Large intestine (tissue), 3 donors: Measurements from ENCODE around the gene FRMD4A. TPM values are rescaled to one million over a fixed set of nuclear protein-coding genes. Genes with fewer than 3 reads are reported as not detected.
A peak's percentile ranks its signal among the peaks of the same experiment; 100 is the strongest.

Experiments
- DNase-seq, 2 donors: peaks; one replicate each; pipeline versions ENCODE4 v3.0.0 to v3.0.0-alpha.2; 2013
- H3K27ac ChIP-seq: one replicate; pipeline ENCODE4 v1.5.1; 2013; ENCODE audit warnings: low read length
- H3K27me3 ChIP-seq: 2 replicates; pipeline ENCODE4 v1.6.1; 2013; ENCODE audit warnings: low read length; ENCODE audit not compliant: control insufficient read depth, insufficient read depth
- H3K36me3 ChIP-seq: 2 replicates; pipeline ENCODE4 v1.6.1; 2013; ENCODE audit warnings: low read length; ENCODE audit not compliant: control insufficient read depth, insufficient read depth
- H3K4me1 ChIP-seq: one replicate; pipeline ENCODE4 v1.6.1; 2013; ENCODE audit warnings: low read length; ENCODE audit not compliant: control insufficient read depth, insufficient read depth
- H3K4me3 ChIP-seq: one replicate; pipeline ENCODE4 v1.5.1; 2013; ENCODE audit warnings: low read length
- H3K9me3 ChIP-seq: one replicate; pipeline ENCODE4 v1.6.1; 2013; ENCODE audit warnings: mild to moderate bottlenecking, low read depth, low read length, moderate library complexity; ENCODE audit not compliant: control insufficient read depth
- WGBS: methylation state at CpG from one replicate; pipeline ENCODE4 v1.1.5; 2013; ENCODE audit warnings: low lambda C conversion rate; ENCODE audit not compliant: insufficient coverage; 5-methylcytosine and 5-hydroxymethylcytosine counted together
- polyA plus RNA-seq: library from polyadenylated mRNA; unstranded; fragments of 120-200 nt; gene quantifications from one replicate; pipeline ENCODE4 v1.2.1, GENCODE V29; 2013

FRMD4A gene
- polyA plus RNA-seq, 1 donor, result 19.8 TPM

GRCh38 chr10:14118953-14119352, 211.8 kb downstream of the FRMD4A start:
- no peak overlapping the region for H3K27ac ChIP-seq
- H3K4me1 ChIP-seq, result no peaks in the 10 kb centered on the region
- no peak overlapping the region for H3K4me3 ChIP-seq
- no peaks in the 10 kb centered on the region for H3K36me3 ChIP-seq
- H3K27me3 ChIP-seq, result no peaks in the 10 kb centered on the region
- no peaks in the 10 kb centered on the region for H3K9me3 ChIP-seq
- WGBS, result no CpG with 5 or more reads among the region's 4 CpGs
- DNase-seq, result no peak

GRCh38 chr10:14116837-14117236, 213.9 kb downstream of the FRMD4A start:
- Histone ChIP-seq H3K27me3 (no peaks in the 10 kb centered on the region), H3K27ac (no peak overlapping the region), H3K4me1 (no peaks in the 10 kb centered on the region), H3K36me3 (no peaks in the 10 kb centered on the region), H3K9me3 (no peaks in the 10 kb centered on the region), H3K4me3 (no peak overlapping the region)
- no peak for DNase-seq

GRCh38 chr10:14116021-14116420, 214.7 kb downstream of the FRMD4A start:
- no peak overlapping the region for H3K4me3 ChIP-seq
- no peaks in the 10 kb centered on the region for H3K36me3 ChIP-seq
- H3K27me3 ChIP-seq, result no peaks in the 10 kb centered on the region
- no peak overlapping the region for H3K27ac ChIP-seq
- H3K4me1 ChIP-seq, result no peaks in the 10 kb centered on the region
- 100% methylated on average over 4 of the region's 8 CpGs for WGBS
- no peaks in the 10 kb centered on the region for H3K9me3 ChIP-seq
- no peak for DNase-seq

- no peak for DNase-seq
- WGBS, result 80% methylated on average over 1 of the region's 2 CpGs
- Histone ChIP-seq H3K27ac (no peak overlapping the region), H3K36me3 (no peaks in the 10 kb centered on the region), H3K9me3 (no peaks in the 10 kb centered on the region), H3K27me3 (no peaks in the 10 kb centered on the region), H3K4me1 (no peaks in the 10 kb centered on the region), H3K4me3 (no peak overlapping the region)
Measured at GRCh38 chr10:14114791-14115190, 215.9 kb downstream of the FRMD4A start.

- no peaks in the 10 kb centered on the region for H3K9me3 ChIP-seq
- H3K27ac ChIP-seq, result no peak overlapping the region
- no peak overlapping the region for H3K4me3 ChIP-seq
- H3K27me3 ChIP-seq, result no peaks in the 10 kb centered on the region
- DNase-seq, result no peak
- 43% methylated on average over 1 of the region's 5 CpGs for WGBS
- no peaks in the 10 kb centered on the region for H3K4me1 ChIP-seq
- no peaks in the 10 kb centered on the region for H3K36me3 ChIP-seq
Measured at GRCh38 chr10:14112056-14112455, 218.7 kb downstream of the FRMD4A start.

GRCh38 chr10:14111208-14111607, 219.5 kb downstream of the FRMD4A start:
- no peak for DNase-seq
- 80% methylated on average over 1 of the region's 1 CpG for WGBS
- H3K27ac ChIP-seq, result no peak overlapping the region
- H3K9me3 ChIP-seq, result no peaks in the 10 kb centered on the region
- no peaks in the 10 kb centered on the region for H3K4me1 ChIP-seq
- no peak overlapping the region for H3K4me3 ChIP-seq
- H3K27me3 ChIP-seq, result no peaks in the 10 kb centered on the region
- H3K36me3 ChIP-seq, result no peaks in the 10 kb centered on the region

GRCh38 chr10:14106828-14107227, 223.9 kb downstream of the FRMD4A start:
- Histone ChIP-seq H3K27me3 (no peaks in the 10 kb centered on the region), H3K4me3 (no peak overlapping the region), H3K9me3 (no peaks in the 10 kb centered on the region), H3K36me3 (no peaks in the 10 kb centered on the region), H3K4me1 (no peaks in the 10 kb centered on the region), H3K27ac (no peak overlapping the region)
- DNase-seq, result no peak
- 80% methylated on average over 1 of the region's 3 CpGs for WGBS

GRCh38 chr10:14102056-14102455, 228.7 kb downstream of the FRMD4A start:
- no peak for DNase-seq
- H3K27me3 ChIP-seq, result no peaks in the 10 kb centered on the region
- no CpG with 5 or more reads among the region's 8 CpGs for WGBS
- no peak overlapping the region for H3K4me3 ChIP-seq
- no peaks in the 10 kb centered on the region for H3K4me1 ChIP-seq
- H3K36me3 ChIP-seq, result no peaks in the 10 kb centered on the region
- H3K27ac ChIP-seq, result no peak overlapping the region
- H3K9me3 ChIP-seq, result no peaks in the 10 kb centered on the region

- 50% methylated on average over 3 of the region's 8 CpGs for WGBS
- DNase-seq, result no peak
Measured at GRCh38 chr10:14099885-14100284, 230.8 kb downstream of the FRMD4A start.

GRCh38 chr10:14093730-14094484, 236.8 kb downstream of the FRMD4A start:
- WGBS, result 14% methylated on average over 1 of the region's 14 CpGs
- no peaks in the 10 kb centered on the region for H3K9me3 ChIP-seq
- H3K4me1 ChIP-seq, result no peaks in the 10 kb centered on the region
- no peak overlapping the region for H3K4me3 ChIP-seq
- H3K27ac ChIP-seq, result no peak overlapping the region
- no peaks in the 10 kb centered on the region for H3K36me3 ChIP-seq
- no peaks in the 10 kb centered on the region for H3K27me3 ChIP-seq
- DNase-seq, result peak in 1 of 2 donors; percentile 6

More at GRCh38 chr10:14099885-14100284, 230.8 kb downstream of the FRMD4A start:
- H3K27ac ChIP-seq, result no peak overlapping the region
- H3K4me3 ChIP-seq, result no peak overlapping the region
- H3K9me3 ChIP-seq, result no peaks in the 10 kb centered on the region
- H3K36me3 ChIP-seq, result no peaks in the 10 kb centered on the region
- H3K4me1 ChIP-seq, result no peaks in the 10 kb centered on the region
- no peaks in the 10 kb centered on the region for H3K27me3 ChIP-seq

GRCh38 chr10:14092799-14093198, 237.9 kb downstream of the FRMD4A start:
- no peaks in the 10 kb centered on the region for H3K9me3 ChIP-seq
- no CpG with 5 or more reads among the region's 5 CpGs for WGBS
- no peak overlapping the region for H3K4me3 ChIP-seq
- H3K4me1 ChIP-seq, result no peaks in the 10 kb centered on the region
- no peaks in the 10 kb centered on the region for H3K36me3 ChIP-seq
- no peaks in the 10 kb centered on the region for H3K27me3 ChIP-seq
- DNase-seq, result no peak
- no peak overlapping the region for H3K27ac ChIP-seq
